GM18499 (cell line): ENCODE measurements around the gene SSBP4.

Experiments
- ATAC-seq: cut with Tn5 transposase; IDR thresholded peaks from one replicate; pipeline ENCODE4 v1.9.1; 2021; ENCODE audit warnings: moderate number of reproducible peaks; ENCODE audit not compliant: insufficient read depth, unreplicated experiment

Gene SSBP4

GRCh38 chr19:18419699-18420460 is 682 bp downstream of the SSBP4 start:
- no peak for ATAC-seq

- ATAC-seq: no peak
Measured at GRCh38 chr19:18420930-18421329, 1.7 kb downstream of the SSBP4 start.

- ATAC-seq: no peak
Measured at GRCh38 chr19:18421371-18421959, 2.3 kb downstream of the SSBP4 start.

GRCh38 chr19:18422530-18423191 is 3.5 kb downstream of the SSBP4 start:
- no peak for ATAC-seq

- no peak for ATAC-seq
Measured at GRCh38 chr19:18423258-18424020, 4.2 kb downstream of the SSBP4 start.

GRCh38 chr19:18424122-18424889 is 5.1 kb downstream of the SSBP4 start:
- ATAC-seq: no peak

GRCh38 chr19:18424890-18425514 is 5.8 kb downstream of the SSBP4 start:
- ATAC-seq: no peak

- no peak for ATAC-seq
Measured at GRCh38 chr19:18425515-18426415, 6.6 kb downstream of the SSBP4 start.

- no peak for ATAC-seq
Measured at GRCh38 chr19:18426416-18426767, 7.2 kb downstream of the SSBP4 start.

- ATAC-seq: no peak
Measured at GRCh38 chr19:18427080-18427742, 8.0 kb downstream of the SSBP4 start.

GRCh38 chr19:18427743-18428113 is 8.5 kb downstream of the SSBP4 start:
- no peak for ATAC-seq

GRCh38 chr19:18428173-18428786 is 9.1 kb downstream of the SSBP4 start:
- ATAC-seq: no peak

- ATAC-seq: no peak
Measured at GRCh38 chr19:18428787-18429674, 9.8 kb downstream of the SSBP4 start.

- ATAC-seq: no peak
Measured at GRCh38 chr19:18429717-18430416, 10.7 kb downstream of the SSBP4 start.

- ATAC-seq: no peak
Measured at GRCh38 chr19:18430417-18431144, 11.4 kb downstream of the SSBP4 start.
